ENCODE data around the gene RELB.
"Not testable (repeated sequence)": the region's sequence is repeated elsewhere in the genome, so short reads cannot be mapped to it uniquely, and the experiment has no call there.

RELB gene

DNA sequence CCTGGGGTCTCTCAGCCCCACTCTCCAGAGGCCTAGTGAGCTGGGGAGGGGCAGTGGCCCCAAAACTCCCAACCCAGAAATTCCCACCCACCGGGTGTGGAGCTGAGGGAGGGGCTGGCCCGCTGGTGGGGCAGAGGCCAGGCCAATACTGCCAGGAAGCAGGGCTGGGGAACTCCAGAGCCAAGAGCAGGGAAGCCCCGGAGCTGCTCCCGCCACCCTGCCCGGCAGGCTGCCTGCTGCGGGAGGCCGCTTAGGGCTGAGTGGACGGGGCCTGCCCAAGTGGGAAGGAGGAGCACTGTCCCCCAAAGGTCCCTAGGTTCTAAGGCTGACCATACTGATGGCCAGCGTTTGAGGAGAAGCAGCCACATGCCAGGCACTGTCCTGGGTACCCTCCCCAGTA lies 13.0 kb upstream of the RELB start:
- FAIRE-seq = no peak

DNA sequence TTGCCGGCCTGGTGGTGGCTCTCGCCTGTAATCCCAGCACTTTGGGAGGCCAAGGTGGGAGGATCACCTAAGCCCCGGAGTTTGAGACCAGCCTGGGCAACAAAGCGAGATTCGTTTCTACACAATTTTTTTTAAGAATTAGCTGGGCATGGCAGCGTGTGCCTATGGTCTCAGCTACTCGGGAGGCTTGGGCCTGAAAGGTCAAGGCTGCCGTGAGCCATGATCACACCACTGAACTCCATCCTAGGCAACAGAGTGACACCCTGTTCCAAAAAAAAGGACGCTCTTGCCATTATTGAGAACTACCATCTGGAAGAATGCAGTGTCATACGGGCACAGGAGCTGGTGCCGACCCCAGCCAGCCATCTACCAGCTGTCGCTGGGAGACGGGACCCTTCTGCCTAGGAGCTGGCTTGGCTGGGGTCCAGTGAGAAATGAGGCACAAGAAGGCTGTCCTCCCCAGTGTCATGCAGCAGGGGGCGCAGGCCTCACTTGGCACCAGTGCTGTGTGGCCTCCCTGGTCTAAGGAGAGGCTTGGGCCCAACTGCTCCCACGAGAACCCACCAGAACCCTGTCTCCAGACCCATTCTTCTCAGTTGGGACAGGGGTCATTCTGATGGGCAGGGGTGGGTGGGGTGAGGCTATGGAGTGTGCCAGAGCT lies 12.2 kb upstream of the RELB start:
- no peak for FAIRE-seq

GRCh38 chr19:44990459-44990858 lies 10.8 kb upstream of the RELB start:
- FAIRE-seq = no peak

DNA sequence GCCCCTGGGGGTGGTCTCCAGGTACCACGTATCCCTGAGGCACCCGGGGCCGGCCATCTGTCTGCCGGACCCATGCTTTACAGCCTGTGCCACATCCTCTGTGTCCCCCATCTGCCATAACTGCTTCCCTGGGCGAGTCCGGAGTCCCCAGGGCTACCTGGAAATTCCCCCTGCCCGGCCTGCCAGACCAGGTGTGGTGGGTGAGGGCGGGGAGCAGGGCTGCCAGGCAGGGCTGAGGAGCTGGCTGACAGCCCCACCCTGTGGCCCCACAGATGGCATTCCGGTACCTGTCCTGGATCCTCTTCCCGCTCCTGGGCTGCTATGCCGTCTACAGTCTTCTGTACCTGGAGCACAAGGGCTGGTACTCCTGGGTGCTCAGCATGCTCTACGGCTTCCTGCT lies 10.3 kb upstream of the RELB start:
- FAIRE-seq = no peak

DNA sequence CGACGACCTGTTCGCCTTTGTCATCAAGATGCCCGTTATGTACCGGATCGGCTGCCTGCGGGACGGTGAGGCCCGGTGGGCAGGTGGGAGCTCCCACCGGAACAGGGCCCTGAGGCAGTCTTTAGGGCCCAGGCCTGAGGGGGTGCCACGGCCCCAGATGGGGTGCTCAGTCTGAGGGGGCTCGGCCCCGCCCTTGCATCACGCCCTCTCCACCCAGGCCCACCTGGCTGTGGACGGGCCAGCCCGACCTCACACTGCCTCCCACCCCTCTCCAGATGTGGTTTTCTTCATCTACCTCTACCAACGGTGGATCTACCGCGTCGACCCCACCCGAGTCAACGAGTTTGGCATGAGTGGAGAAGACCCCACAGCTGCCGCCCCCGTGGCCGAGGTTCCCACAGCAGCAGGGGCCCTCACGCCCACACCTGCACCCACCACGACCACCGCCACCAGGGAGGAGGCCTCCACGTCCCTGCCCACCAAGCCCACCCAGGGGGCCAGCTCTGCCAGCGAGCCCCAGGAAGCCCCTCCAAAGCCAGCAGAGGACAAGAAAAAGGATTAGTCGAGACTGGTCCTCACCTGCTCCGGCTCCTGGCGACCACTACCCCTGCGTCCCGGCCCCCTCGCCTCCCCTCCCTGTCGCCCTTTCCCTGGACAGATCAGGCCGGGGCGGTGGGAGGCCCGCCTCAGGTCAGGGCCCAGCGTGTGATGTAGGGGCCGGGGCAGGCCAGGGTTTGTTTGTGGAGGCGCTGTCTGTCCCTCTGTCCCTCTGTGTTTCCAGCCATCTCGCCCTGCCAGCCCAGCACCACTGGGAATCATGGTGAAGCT lies 8.7 kb upstream of the RELB start:
- no peak for FAIRE-seq

DNA sequence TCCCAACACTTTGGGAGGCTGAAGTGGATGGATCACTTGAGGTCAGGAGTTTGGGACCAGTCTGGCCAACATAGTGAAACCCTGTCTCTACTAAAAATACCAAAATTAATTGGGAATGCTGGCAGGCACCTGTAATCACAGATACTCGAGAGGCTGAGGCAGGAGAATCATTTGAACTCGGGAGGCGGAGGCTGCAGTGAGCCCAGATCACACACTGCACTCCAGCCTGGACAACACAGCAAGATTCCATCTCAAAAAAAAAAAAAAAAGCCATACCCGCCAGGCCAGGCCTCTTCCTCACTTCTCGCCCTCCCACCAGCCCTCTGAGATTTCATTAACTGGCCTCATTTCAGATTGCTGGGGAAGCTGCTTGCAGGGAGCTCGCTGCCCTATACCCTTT lies 7.7 kb upstream of the RELB start:
- no peak for FAIRE-seq

DNA sequence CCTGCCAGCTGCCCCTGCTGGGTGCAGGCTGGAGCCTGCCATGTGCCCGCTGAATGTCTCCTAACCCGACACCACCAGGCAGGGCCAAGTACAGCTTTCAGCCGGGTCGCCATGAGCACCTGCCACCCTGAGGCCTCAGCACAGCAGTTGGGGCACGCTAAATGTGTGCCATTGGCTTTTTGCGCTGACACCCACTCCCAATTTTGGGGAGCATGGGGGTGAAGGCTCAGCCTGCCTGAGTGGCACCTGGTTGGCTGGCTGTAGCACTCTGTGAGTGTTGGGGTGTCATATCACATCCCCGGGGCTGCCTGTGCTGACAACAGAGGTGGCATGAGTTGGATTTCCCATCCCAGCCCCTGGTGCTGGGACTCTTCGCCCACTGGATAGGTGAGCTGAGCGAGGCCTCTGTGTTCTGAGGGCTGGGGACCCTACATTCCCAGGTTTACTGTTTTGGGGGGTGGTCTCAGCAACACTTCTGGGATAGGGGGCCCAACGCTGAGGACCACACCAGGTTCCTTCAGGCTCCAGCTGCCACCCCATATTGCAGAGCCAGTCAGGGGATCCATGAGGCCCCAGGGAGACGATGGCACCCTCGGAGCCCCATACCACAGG lies 7.2 kb upstream of the RELB start:
- no peak for FAIRE-seq

GRCh38 chr19:44998025-44998424 lies 3.2 kb upstream of the RELB start:
- FAIRE-seq = no peak

DNA sequence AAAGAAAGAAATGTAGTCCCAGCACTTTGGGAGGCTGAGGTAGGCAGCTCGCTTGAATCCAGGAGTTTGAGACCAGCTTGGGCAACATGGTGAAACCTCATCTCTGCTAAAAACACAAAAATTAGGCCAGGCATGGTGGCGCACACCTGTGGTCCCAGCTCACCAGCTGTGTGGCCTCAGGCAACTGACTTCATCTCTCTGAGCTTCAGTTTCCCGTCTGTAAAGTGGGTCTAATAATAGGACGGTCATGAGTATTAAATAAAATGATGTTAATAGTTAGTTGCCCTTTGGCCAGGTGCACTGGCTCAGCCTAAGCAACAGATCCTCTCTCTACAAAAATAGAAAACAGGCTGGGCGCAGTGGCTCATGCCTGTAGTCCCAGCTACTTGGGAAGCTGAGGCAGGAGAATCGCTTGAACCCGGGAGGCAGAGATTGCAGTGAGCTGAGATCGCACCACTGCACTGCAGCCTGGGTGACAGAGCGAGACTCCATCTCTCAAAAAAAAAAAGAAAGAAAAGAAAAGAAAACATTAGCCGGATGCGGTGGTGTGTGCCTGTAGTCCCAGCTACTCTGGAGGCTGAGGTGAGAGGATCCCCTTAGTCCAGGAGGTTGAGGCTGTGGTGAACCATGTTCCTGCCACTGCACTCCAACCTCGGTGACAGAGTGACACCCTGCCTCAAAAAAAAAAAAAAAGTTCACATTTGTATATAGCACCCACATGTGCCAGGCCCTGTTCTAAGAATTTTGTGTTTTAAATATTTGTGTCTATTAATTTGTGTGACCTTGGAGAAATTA lies 1.9 kb upstream of the RELB start:
- FAIRE-seq = not testable (repeated sequence)

DNA sequence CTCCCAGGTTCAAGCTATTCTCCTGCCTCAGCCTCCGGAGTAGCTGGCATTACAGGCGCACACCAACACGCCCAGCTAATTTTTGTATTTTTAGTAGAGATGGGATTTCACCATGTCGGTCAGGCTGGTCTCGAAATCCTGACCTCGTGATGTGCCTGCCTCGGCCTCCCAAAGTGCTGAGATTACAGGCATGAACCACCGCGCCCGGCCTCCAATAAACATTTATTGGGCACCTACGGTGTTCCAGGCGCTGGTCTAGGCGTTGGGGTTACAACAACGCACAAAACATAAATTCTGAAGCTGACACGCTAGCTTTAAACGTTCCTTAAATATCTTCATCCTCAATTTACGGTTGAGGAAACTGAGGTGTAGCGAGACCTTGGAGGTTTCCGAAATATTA lies 599 bp upstream of the RELB start:
- not testable (repeated sequence) for FAIRE-seq

GRCh38 chr19:45003485-45003884 lies 2.2 kb downstream of the RELB start:
- no peak for FAIRE-seq

- FAIRE-seq = no peak
Measured at GRCh38 chr19:45005787-45006186, 4.5 kb downstream of the RELB start.

- no peak for FAIRE-seq
Measured at GRCh38 chr19:45008552-45008951, 7.3 kb downstream of the RELB start.

- no peak for FAIRE-seq
Measured at GRCh38 chr19:45009625-45010255, 8.5 kb downstream of the RELB start.

- no peak for FAIRE-seq
Measured at GRCh38 chr19:45010306-45010705, 9.0 kb downstream of the RELB start.

GRCh38 chr19:45011959-45012358 lies 10.7 kb downstream of the RELB start:
- no peak for FAIRE-seq

- no peak for FAIRE-seq
Measured at GRCh38 chr19:45016388-45017314, 15.4 kb downstream of the RELB start.

DNA sequence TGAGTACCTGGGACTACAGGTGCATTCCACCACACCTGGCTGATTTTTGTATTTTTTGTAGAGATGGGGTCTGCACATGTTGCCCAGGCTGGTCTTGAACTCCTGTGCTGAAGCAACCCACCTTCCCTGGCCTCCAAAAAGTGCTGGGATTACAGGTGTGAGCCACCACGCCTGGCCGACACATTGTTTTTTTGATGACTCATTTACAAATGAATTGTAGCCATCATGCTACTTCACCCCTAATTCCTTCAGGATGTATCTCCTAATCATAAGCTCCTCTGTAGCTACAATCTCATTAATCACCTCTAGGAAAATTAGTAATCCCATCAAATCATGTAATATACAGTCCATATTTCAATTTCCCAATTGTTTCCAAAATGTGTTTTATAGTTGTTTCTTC lies 17.9 kb downstream of the RELB start:
- no peak for FAIRE-seq

DNA sequence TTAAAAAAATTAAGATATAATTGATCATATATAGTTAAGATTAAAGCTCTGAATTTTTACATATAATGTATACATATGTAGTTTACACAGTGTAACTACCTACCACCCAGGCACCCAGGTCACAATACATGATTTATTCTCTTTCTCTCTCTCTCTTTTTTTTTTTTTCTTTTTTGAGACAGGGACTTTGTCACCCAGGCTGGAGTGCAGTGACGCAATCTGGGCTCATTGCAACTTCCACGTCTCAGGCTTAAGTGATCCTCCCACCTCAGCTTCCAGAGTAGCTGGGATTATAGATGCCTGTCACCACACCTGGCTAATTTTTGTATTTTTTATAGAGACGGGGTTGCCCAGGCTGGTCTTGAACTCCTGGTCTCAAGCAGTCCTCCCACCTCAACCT lies 18.8 kb downstream of the RELB start:
- FAIRE-seq = no peak

DNA sequence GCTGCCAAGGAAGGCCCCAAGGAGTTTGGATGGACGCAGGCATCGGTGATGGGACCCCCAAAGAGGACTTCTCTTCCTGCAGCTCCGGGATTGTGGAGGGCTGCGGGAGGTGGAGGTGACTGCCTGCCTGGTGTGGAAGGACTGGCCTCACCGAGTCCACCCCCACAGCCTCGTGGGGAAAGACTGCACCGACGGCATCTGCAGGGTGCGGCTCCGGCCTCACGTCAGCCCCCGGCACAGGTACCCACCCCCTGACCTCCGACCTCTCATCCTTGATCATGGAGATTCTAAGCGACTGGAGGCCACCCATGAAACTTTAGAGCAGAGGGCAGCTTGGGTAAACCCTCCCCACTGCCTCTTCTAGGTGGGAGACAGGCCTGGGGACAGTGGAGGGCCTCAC lies 20.7 kb downstream of the RELB start:
- FAIRE-seq = no peak

GRCh38 chr19:45023048-45023447 lies 21.8 kb downstream of the RELB start:
- no peak for FAIRE-seq

- no peak for FAIRE-seq
Measured at GRCh38 chr19:45025264-45025663, 24.0 kb downstream of the RELB start.
